HK-2 (cell line): Measurements from ENCODE around the gene PTPRN2.

Experiments used
- DNase-seq: peaks from one replicate; pipeline ENCODE4 v3.0.0-alpha.2; 2018; ENCODE audit not compliant: unreplicated experiment

Gene PTPRN2

GRCh38 chr7:158489462-158490155 lies 98.0 kb downstream of the PTPRN2 start:
- no peak for DNase-seq

- DNase-seq: no peak
Observed at GRCh38 chr7:158488181-158488971, 99.2 kb downstream of the PTPRN2 start.

- no peak for DNase-seq
Observed at GRCh38 chr7:158487631-158488151, 99.9 kb downstream of the PTPRN2 start.

- DNase-seq: no peak
Observed at GRCh38 chr7:158486919-158487318, 100.7 kb downstream of the PTPRN2 start.

- DNase-seq: no peak
Observed at GRCh38 chr7:158484801-158485531, 102.7 kb downstream of the PTPRN2 start.

- no peak for DNase-seq
Observed at GRCh38 chr7:158482480-158482879, 105.1 kb downstream of the PTPRN2 start.

- no peak for DNase-seq
Observed at GRCh38 chr7:158479664-158480025, 108.0 kb downstream of the PTPRN2 start.

- DNase-seq: no peak
Observed at GRCh38 chr7:158479021-158479663, 108.5 kb downstream of the PTPRN2 start.

- DNase-seq: no peak
Observed at GRCh38 chr7:158477866-158478265, 109.8 kb downstream of the PTPRN2 start.

GRCh38 chr7:158476331-158476932 lies 111.2 kb downstream of the PTPRN2 start:
- DNase-seq: no peak

GRCh38 chr7:158475679-158476052 lies 112.0 kb downstream of the PTPRN2 start:
- no peak for DNase-seq

GRCh38 chr7:158475036-158475678 lies 112.5 kb downstream of the PTPRN2 start:
- no peak for DNase-seq

- DNase-seq: no peak
Observed at GRCh38 chr7:158474488-158474887, 113.1 kb downstream of the PTPRN2 start.

- no peak for DNase-seq
Observed at GRCh38 chr7:158473946-158474345, 113.7 kb downstream of the PTPRN2 start.

GRCh38 chr7:158473221-158473620 lies 114.4 kb downstream of the PTPRN2 start:
- DNase-seq: no peak

GRCh38 chr7:158472596-158472995 lies 115.0 kb downstream of the PTPRN2 start:
- no peak for DNase-seq

GRCh38 chr7:158471716-158472115 lies 115.9 kb downstream of the PTPRN2 start:
- no peak for DNase-seq

GRCh38 chr7:158470336-158470735 lies 117.3 kb downstream of the PTPRN2 start:
- no peak for DNase-seq

- no peak for DNase-seq
Observed at GRCh38 chr7:158469396-158470051, 118.1 kb downstream of the PTPRN2 start.

GRCh38 chr7:158468700-158469296 lies 118.8 kb downstream of the PTPRN2 start:
- no peak for DNase-seq
